GM10266 (cell line): ENCODE data around the gene ITGA7.

Experiments used
- DNase-seq: peaks from one replicate; pipeline ENCODE4 v3.0.0; 2012; ENCODE audit errors: extremely low spot score
- TF ChIP-seq, protein P1 (sequence below): IDR thresholded peaks from 2 replicates; pipeline ENCODE4 v1.5.1; 2012; ENCODE audit warnings: mild to moderate bottlenecking, low read depth; ENCODE audit not compliant: control insufficient read depth, insufficient read depth; ENCODE audit errors: missing control alignments

The ITGA7 gene

DNA sequence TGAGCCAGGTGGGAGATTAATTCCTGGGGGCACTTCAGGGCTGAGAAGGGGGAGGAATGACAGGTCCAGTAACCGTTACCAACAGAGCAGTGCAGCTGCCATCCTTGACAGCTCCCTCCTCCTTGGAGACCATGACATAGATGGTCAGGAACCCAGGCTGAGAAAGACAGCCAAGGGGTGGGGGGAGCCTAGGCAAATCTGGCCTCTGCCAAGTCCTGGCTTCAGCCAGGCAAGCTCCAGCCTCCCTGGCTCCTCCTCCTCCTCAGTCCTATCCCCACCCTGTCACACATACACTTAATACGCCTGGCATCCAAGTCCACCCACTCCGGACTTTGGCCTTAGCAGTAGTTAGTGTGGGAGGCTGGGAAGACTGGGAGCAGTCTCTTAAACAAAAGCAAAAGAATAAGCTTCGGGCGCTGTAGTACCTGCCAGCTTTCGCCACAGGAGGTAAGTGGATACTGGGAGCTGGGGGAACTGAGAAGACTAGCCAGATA is 12.4 kb upstream of the ITGA7 start, which contains the start of gene RDH5:
Gene RDH5, plus strand, starts transcription at position 323 of the 494 bp plus-strand sequence. CDS start 792 bp downstream, outside the sequence.
- no peak for DNase-seq
- TF ChIP-seq, protein P1, sequence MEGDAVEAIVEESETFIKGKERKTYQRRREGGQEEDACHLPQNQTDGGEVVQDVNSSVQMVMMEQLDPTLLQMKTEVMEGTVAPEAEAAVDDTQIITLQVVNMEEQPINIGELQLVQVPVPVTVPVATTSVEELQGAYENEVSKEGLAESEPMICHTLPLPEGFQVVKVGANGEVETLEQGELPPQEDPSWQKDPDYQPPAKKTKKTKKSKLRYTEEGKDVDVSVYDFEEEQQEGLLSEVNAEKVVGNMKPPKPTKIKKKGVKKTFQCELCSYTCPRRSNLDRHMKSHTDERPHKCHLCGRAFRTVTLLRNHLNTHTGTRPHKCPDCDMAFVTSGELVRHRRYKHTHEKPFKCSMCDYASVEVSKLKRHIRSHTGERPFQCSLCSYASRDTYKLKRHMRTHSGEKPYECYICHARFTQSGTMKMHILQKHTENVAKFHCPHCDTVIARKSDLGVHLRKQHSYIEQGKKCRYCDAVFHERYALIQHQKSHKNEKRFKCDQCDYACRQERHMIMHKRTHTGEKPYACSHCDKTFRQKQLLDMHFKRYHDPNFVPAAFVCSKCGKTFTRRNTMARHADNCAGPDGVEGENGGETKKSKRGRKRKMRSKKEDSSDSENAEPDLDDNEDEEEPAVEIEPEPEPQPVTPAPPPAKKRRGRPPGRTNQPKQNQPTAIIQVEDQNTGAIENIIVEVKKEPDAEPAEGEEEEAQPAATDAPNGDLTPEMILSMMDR: no peak

DNA sequence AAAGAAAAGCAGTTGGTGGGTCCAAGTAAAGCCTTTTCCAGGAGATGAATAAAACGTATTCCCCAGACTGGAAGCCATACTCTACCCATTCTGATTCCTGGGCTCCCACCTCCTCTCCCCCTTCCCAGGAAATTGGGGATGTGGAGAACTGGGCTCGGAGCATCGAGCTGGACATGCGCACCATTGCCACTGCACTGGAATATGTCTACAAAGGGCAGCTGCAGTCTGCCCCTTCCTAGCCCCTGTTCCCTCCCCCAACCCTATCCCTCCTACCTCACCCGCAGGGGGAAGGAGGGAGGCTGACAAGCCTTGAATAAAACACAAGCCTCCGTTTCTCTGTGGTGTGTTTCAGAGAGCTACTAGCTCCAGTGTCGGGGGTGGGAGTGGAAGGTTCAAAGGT is 11.7 kb upstream of the ITGA7 start:
- TF ChIP-seq, protein P1: no peak

DNA sequence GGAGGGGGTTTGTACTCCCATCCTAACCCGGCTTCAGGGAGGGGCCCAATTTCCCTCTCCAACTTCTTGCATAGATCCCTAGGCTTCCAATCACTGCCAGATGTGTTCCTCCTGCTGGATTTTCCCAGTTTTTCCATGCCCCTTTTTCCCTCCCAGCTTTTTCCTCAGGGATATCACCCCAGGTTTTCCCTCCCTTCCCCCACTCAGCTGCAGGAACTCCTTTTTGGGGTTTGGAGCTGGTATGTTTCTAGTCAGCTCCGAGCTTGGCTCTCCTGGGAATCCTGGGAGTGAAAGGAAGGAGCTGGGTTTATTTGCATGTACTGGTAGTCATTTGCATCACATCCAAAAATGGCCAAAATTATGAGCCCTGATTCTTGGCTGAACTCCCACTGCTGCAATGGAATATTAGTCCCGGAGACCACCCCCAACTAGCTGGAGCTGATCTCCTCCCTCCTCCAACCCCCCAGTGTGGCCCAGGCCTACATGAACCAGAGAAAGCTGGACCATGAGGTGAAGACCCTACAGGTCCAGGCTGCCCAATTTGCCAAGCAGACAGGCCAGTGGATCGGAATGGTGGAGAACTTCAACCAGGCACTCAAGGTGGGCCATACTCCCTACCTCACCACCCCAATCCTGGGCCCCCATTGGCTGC is 11.0 kb upstream of the ITGA7 start:
- DNase-seq: no peak
- TF ChIP-seq, protein P1: no peak

More for the DNA sequence above, 11.7 kb upstream of the ITGA7 start:
- DNase-seq: no peak

DNA sequence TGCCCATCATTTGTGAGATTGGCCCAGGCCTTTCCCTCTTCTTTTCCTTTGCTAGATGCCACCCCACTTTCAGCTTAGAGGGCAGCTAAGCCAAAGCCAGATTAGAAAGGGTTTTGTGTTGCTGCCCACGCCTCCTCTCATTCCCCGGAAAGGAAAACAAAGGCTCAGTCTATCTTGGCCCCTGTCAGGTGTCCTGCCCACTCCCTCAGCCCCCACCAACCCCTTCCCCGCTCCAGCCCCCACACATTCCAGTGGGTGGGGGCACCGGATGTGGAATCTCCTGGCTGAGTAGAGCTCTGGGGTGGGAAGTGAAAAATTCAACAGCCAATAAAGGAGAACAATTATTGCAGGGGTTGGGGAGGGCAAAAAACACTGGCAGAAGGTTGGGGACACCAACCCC is 10.3 kb upstream of the ITGA7 start:
- TF ChIP-seq, protein P1: no peak
- DNase-seq: no peak

DNA sequence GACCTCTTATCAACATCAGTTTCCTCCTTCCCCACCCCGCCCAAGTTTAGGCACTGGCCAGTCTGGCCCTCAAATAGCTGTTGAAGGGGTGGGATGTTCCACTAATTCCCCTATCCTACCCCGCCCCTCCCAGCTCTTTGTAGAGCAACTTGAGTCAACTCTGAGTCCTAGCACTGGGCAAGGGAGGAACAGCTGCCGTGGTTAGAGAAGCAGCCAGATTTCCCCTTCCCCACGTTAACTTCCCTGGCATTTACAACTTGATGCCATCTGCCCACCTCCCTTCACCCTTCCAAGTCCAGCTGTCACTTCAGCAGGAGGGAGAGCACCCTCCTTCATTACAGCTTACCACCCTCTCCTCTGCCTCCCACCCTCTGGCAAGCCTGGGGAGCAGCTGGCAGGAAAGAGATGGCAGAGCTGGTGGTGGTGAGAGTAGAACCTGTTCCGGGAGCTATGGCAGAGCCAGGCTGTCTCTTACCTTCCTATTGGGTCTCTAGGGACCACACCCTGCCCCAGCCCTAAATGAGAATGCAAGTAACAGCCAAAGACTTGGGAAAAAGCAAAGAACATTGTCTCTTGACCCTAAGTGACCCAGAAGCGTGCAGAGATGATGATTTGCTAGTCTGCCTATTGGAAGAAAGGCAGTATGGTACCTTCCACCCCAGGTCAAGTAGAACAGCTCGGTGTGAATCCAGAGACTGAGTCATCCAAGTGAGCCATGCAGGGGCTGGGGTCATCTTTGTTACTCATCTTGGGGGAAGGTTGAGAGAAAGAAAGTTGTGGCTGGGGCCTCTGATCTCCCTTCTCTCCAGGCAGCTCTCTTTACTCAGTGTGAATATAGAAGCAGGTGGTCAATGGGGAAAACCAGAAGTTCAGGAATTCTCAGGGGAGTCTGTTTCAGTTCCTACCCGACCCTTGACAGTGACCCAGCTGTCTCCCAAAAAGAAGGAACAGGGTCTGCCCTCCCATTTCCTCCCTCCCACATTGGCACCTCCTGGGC is 9.6 kb upstream of the ITGA7 start:
- DNase-seq: no peak
- TF ChIP-seq, protein P1: no peak

DNA sequence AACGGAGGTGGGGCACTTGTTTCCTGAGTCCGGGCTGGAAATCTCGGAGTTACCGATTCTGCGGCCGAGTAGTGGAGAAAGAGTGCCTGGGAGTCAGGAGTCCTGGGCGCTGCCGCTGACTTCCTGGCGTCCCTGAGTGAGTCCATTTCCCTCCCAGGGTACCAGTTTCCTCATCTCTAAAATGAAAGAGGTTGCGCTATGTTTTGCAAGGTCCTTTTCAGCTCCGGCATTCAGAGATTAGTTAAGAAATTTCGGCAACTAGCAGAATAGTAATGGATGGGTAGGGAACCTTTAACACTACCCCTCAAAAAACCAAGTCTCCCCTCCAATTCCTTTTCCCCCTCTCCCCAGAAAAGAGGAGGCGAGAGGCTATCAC is 8.9 kb upstream of the ITGA7 start:
- DNase-seq: no peak
- TF ChIP-seq, protein P1: no peak
